ENCODE measurements around the gene IST1.
A peak's percentile ranks its signal among the peaks of the same experiment; 100 is the strongest.

IST1 gene

DNA sequence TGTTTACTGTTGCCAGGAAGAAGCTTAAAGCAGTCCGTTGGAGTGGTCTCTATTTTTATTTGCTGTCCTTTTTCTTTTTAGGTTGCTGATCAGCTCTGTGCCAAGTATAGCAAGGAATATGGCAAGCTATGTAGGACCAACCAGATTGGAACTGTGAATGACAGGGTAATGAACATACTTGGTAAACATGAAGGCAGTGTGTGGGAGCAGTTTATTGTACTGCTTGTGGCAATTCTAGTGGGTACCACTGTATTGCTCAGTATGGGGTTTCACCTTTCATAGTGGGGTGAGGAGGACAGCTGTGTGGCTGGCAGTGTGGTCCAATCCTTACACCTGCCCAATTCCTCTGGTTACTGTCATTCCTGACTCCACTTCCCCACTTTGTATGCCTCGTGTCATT is 25.3 kb downstream of the IST1 start:
- no peak for DNase-seq

DNA sequence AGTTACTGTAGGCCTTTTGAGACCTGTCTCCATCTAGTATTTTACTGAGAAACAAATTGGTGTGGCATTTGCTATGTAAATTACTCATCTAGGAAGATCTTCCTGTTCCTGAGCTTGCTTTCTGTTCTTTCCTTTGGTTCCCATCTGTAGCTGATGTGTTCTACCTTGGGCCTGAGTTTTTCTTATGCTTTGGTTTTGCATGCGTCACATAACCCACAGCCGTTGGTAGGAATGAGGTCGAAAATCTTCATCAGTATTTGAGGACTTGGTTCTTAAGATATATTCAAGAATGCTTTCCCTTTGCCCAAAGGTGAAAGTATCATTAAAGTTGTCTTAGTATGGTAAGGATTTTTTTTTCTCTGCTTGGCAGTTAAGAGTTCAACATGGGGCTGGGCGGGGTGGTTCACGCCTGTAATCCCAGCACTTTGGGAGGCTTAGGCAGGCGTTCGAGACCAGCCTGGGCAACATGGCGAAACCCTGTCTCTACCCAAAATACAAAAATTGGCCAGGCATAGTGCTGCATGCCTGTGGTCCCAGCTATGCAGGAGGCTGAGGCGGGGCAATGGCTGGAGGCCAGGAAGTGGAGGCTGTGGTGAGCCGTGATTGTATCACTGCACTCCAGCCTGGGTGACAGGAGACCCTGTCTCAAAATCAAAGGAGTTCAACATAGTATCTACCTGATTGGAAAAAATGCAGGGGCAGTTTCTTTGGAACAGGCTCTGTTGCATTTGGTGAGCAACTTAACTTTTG is 28.8 kb downstream of the IST1 start:
- DNase-seq, result no peak

DNA sequence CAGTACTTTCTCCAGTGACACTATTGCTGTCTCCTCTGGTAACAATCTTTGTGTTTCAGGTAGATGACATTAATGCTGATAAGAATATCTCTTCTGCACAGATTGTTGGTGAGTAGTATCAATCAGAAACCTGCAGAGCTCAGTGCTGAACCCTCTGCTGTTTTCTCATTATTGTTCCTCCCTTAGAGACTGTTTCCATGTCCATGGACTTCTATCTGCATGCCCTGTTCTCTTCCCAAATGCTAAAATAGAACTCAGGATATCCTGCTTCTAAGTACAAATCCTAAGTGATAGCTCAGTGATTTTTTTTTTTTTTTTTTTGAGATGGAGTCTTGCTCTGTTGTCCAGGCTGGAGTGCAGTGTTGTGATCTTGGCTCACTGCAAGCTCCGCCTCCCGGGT is 29.4 kb downstream of the IST1 start:
- no peak for DNase-seq

DNA sequence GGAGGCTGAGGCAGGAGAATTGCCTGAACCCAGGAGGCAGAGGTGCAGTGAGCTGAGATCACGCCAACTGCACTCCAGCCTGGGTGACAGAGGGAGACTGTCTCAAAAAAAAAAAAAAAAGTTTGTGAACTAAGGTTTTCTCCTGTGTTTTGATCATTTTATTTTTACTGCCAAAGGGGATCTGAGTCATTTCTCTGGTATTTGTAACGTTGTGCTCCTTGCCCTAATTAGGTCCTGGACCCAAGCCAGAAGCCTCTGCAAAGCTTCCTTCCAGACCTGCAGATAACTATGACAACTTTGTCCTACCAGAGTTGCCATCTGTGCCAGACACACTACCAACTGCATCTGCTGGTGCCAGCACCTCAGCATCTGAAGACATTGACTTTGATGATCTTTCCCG is 32.1 kb downstream of the IST1 start:
- DNase-seq, result no peak

DNA sequence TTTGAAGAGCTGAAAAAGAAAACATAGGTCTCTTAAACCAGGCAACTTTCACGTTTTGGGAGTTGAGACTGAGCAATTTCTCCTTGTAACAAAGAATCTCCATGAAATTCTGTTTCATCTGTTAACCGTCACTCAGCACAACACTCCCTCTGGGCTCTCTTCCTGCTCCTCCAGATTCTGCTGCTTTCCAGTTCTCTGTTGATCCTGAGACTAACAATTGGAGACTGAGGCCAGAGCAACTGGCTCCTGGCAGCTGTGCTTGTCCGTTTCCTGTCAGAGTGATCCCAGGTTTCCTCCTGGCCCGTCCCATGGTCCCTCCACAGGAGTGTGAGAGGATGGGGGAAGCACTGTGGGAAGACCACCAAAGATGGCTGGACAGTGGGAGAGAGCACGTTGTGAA is 32.5 kb downstream of the IST1 start:
- DNase-seq, result no peak

DNA sequence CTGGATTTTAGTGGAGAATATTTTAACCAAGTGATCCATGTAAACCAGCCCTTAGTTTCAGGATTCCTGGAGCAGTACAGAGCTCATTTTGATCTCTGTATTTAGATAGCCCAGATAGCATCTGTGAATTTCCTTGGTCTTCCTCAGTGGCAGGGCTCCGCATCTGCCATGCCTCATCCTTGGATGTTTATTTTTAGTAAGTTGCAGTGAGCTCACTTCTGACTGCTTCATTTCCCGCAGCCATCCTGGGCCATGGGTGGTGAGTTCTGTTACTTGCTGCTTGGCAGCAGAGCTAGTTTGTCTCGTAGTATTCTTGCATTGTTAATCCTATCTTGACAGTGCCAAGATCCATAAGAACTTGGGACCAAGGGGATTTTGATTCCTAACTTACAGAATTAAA is 33.7 kb downstream of the IST1 start:
- no peak for DNase-seq

DNA sequence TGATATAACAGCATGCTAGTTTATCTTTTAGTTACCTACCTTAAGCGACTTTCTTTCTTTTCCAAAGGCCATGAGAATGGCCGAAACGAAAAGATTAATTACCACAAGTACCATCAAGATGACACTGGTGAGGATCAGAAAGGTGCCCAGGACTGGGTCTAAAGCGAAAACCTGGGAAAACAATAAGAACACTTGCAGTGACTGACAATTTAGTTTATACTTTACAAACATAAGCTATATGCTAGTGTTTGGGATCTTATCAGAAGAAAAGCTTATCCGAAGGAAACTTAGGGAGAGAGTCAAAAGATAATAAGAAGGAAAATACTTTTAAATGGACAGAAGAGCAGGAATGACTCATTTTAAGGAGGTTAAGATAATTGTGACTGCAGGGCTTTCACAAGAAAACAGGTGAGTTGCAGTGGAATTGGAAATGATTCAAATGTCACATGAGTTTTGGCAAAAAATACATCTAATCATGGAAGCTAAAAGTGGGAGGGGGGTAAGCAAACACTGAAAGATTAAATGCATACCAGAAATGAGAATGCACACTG is 34.8 kb downstream of the IST1 start:
- no peak for DNase-seq

DNA sequence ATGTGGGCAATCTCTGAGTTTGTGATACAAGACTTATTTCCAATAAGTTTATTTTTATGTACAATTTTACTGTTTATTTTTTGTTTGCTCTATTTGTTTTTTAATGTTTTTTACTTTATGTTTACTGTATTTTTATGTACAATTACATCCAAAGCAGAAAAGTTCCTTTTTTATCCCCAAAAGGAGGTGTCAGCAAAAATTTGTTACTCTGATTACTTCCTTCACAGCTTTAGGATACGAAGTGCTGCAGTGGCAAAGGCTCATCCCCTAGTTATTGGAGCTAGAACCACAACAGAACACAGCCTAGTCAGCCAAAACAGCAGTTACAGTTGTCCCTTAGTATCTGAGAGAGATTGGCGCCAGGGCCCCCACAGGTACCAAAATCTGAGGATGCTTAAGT is 35.7 kb downstream of the IST1 start:
- DNase-seq, result no peak

DNA sequence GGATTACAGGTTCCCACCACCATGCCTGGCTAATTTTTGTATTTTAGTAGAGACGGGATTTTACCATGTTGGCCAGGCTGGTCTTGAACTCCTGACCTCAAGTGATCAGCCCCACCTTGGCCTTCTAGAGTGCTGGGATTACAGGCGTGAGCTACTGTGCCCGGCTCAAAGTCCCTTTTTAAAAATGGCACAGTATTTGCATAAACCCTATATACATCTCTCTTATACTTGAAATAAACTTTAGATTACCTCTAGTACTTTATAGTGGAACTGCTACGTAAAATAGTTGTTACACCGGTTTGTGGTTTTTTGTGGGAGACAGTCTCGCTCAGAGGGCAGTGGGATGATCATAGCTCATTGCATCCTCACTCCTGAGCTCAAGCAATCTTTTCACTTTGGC is 36.3 kb downstream of the IST1 start:
- no peak for DNase-seq

DNA sequence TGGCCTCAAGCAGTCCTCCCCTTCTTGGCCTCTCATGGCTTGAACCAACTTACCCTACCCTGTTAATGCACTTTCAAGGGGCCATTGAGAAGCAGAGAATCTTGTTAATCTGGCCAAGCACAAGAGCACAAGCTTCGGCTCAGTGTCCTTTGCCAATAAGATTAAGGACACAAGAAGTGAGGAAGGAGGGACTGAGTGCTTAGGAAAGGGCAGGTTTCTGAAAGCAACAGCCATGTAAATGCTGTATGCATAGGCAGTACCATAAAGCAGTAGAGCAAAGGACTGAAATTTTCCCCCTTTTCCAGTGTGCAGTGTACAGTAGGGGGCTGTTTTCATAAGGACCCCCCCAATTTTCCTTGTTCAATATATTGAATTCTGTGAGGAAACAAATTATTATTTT is 37.7 kb downstream of the IST1 start:
- DNase-seq, result no peak

DNA sequence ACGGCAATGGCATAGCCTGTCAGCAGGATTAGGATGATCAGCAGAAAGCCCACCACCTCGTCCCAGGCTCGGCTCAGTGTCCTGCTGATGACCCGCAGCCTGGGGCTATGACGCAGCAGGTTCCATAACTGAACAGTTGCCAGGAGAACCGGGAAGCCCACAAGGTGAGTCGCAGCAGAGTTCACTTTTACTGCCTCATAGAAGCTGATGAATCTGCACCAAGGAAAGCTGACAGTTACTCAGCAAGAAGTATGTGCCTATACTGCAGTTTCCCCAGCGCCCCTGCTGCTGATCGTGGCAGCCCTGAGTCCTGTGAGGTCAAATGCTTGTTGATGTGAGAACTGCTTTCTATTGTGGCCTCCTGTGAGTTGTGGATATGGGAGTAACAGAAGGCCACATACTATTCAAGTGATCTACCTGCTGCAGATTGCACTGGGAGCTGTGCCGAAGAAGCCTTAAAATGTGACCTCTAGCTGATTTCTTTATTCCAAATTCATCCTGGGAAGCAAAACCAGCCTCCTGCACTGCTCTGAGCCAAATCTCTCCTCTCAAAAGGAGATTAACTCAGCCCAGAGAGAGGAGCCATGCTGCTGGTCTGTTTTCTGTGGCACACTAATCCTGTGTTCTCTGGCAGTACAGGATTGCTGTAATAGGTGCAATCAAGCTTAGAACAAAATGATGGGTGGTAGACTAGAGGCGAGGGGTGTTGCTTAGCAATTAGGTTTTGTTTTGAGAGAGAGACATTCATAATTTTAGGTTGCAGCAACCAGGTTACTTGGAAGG is 38.8 kb downstream of the IST1 start:
- DNase-seq, result no peak

DNA sequence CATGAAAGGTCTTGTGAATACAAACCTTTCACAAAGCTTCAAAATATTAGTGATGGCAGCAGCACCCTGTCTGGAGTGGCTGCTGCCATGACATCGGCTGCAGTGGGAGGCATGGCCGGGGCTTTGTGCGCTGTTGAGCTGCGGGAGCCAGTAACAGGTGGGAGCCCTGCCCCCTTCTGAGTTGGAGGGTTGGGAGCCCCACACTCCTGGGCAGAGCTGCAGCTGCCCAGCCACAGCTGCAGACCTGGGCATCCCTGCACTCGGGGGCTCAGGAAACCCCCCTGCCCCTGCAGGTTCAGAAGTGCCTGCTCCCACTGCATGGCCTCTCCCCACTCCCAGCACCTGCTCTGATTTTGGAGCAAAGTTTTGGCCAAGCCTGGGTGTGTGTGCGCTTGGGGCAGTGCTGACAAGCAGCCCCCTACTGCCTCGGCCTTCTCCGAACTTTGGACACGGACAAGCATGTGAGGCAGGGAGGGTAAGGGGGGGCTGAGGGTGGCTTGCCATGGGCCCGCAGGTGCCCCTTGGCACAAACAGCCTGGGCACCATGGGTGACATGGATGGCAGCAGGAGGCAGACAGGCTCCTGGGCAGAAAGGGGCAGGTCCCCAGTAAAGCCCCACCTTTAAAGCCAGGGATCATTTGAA is 42.7 kb downstream of the IST1 start:
- DNase-seq, result no peak

DNA sequence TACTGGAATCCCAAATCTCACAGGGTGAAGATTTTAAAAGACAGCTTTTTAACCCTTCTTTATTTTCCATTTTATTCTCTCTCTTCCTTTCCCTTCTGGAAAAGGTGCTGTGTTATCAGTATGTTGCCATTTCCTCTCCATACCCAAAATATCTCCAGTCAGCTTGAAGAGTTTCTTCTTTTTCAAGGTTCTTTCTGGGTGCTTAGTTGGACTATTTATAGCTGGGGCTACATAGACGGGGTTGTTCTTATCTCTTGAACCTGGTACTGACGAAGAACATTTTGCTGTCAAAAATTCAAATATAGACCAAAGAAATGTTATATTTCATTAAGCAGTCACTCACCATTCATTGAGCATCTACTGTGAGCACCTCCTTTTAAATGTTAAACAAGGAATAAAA is 48.6 kb downstream of the IST1 start:
- no peak for DNase-seq

DNA sequence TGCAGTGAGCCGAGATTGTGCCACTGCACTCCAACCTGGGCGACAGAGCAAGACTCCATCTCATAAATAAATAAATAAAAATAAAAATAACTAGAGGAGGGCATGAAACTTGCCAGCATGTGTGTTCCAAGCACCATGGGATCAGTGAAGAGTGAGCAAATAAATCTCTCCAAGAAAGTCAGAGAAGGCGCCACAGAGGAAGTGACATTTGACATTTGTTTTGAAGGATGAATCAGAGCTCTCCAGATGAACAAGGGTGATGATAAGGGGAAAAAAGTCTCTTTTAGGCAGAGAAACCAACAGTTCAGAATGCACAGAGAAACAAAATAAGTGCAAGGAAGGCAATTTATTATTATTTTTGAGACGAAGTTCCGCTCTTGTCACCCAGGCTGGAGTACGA is 50.3 kb downstream of the IST1 start:
- DNase-seq, result no peak

DNA sequence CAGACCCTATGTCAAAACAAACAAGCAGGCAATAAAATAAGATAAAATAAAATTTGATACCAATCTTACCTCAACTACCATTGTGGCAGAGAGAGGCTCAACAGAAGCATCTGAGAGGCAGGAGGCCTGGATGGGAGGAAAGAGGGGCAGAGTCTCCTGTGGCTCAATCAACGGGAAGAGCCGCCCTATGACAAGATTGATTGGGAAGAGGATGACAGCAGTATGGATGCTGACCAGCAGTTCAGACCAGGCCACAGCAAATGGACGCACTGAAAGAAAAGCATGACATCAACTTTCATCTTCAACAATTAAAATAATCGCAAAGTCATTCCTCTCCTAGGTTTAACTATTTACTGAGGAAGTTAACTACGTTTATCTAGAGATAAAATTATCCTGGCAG is 57.5 kb downstream of the IST1 start:
- DNase-seq, result no peak

DNA sequence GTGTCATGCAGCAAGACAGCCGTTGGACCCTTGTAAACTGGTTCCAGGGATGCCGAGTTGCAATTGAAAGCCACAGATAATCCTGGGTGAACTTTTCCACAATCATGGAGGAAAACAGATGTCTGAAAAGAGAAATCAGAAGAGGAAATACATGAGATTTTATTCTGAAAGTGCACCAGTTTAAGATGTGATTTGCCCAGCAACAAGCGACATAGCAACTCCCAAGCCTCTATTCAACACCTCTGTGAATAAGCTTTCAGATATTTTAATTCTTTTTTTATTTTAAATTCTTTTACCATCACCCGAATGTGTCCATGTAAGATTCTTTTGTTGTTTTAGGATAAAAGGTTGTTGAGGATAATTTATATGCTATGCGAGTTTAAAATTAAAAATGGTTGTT is 58.8 kb downstream of the IST1 start:
- no peak for DNase-seq

DNA sequence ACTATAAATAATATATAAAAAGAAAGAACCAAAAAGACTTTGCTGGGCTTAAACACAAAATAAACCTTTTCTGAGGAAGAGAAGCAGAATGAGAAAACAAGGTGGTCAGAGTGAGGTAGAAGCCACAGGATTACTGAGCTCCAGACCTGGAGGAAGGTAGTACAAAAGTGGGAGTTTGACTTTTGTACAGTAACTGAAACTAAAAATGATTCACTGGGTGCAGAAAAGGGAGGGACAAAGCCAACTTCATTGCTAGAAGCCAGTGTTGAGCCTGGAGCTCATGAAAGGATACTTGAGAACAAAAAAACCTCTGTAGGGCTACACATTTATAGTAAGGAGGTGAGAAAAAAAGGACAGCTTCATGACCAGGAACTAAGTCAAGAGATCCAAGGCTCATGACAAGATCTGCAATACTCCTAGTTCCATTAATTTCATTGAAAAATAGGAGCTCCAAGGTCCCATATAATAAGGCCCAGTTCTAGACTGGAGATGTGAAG is 59.4 kb downstream of the IST1 start:
- DNase-seq, result no peak

DNA sequence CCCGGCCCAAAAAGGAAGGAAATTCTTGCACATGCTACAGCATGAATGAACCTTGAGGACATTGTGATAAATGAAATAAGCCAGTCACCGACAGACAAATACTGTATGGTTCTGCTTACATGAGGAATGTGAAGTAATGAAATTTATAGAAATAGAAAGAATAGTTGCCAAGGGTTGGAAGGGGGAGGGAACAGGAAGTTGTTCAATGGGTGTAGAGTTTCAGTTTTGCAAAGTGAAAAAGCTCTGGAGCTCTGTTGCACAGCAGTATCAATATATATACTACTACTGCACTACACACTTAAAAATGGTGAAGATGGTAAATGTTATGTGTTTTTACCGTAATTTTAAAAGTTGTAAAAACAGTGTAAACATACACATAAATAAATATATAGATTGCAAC is 61.2 kb downstream of the IST1 start:
- no peak for DNase-seq

DNA sequence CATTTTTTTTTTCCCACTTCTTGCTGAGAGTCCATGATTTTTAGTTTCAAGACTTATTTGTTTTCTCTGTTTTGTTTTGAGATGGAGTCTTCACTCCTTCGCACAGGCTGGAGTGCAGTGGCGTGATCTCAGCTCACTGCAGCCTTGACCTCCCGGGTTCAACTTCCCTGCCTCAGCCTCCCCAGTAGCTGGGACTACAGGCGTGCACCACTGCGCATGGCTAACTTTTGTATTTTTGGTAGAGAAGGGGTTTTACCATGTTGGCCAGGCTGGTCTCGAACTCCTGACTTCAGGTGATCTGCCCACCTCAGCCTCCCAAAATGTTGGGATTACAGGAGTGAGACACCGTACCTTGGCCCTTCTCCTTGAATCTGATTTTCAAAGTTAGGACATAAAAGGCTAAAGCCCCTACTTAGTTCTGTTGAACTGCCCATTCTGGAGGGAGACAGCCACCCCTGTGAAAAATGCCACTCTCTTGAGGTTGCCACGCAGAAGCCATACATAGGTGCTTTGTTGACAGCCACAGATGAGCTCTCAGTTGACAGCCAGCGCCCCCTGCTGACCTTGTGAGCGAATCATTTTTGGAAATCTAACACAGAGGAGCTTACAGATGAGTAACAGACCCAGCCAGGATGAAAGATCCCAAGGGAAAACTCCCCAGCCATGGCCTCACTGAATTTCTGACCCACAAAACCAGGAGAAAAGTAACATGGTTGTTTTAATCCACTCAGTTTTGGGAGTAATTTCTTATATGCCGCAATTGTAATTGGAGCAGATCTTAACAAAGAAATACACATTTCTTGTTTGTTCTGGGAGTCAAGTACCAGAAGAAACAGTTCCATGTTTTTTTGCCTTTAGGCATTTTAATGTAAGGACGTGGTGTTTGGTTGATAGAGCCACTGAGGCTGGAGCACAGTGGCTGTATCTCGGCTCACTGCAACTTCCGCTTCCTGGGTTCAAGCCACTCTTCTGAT is 66.0 kb downstream of the IST1 start:
- DNase-seq, result peak; percentile 49

DNA sequence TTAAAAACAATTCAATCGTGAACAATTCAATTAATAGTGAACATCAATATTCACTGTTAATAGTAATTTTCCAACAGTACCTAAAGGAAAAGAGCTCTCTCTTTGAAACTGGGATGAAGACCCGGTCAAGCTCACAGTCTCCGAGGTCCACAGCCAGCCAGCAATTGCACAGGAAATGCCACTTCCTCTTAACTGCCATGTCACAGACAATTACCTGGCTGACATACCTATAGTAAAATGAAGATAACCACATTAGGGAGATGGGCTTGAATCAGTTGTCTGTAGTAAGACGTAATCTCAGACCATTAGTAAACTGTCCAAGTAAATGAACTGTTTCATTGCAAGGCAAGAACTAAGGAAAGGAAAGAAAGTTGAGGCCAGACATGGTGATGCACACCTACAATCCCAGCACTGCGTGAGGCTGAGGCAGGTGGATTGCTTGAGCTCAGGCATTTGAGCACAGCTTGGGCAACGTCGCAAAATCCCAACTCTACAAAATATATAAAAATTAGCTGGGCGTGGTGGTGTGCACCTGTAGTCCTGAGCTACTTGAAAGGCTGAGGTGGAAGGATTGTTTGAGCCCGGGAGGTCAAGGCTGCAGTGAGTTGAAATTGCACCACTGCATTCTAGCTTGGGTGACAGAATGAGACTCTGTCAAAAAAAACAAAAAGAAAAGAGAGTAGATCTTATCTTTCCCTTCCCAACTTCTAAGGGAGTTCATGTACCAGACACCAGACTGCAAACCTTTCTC is 68.0 kb downstream of the IST1 start:
- no peak for DNase-seq

DNA sequence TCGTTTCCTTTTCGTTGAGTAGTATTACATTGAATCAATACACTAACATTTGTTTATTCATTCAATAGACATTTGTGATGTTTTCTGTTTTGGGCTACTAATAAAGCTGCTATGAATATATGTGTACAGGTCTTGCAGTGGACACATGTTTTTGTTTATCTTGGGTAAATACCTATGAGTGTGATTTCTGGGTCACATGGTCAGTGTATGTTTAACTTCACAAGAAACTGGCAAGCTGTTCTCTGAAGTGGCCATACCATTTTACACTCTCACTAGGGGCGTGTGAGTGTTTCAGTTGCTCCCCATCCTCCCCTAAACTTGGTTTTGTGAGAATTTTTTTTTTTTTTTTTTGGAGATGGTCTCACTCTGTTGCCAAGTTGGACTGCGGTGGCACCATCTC is 69.9 kb downstream of the IST1 start:
- DNase-seq, result no peak

DNA sequence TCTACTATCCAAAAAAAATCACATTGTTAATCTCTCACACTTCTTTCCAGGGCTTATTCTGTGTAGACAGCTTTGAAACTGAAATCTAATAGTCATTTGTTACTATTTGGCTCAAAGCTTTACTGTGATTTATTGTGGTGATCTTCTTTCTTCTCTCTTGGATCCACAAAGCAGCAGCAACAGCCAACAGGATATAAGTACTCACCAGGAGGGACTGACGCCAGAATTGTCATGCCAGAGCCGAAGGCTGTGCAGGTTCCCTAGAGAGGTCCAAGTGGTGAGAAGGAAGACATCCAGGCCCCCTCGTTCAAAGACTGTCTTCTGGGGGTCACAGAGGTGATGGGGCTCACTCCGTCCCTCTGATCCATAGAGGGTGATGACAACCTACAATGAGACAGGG is 71.6 kb downstream of the IST1 start:
- DNase-seq, result no peak

All from SHP77 treated with DMSO at 0.1 percent for 48 hours (cell line).